Body of pancreas (tissue), 4 donors: ENCODE data around the gene EPB41.

Experiments
- CTCF ChIP-seq, 7 experiments: fragments of 450-650 bp in 4 of 7; fragments of 200-600 bp in 3 of 7; sonication (generic) in 3 of 7; IDR thresholded peaks; one replicate each; pipeline ENCODE4 v1.5.1; 2016 to 2019; ENCODE audit warnings: antibody characterized with exemption in 7 of 7
- POLR2A ChIP-seq, 3 donors: fragments of 450-650 bp; IDR thresholded peaks; one replicate each; pipeline ENCODE4 v1.6.1; 2016; ENCODE audit warnings: antibody characterized with exemption in 3 of 3, mild to moderate bottlenecking in 2 of 3

- TF ChIP-seq POLR2A (IDR thresholded peaks at IDR 0.05) (no peak), CTCF (IDR thresholded peaks at IDR 0.05) (no peak)
Observed at GRCh38 chr1:28889357-28889756, 25.0 kb upstream of the EPB41 start.
